ENCODE results near the gene ZNF598. TPM values are rescaled to one million over a fixed set of nuclear protein-coding genes. Genes with fewer than 3 reads are reported as not detected.

Gene ZNF598
- total and polyA plus RNA-seq, 10 of the 15 experiments (the other 5 are each of a cell fraction or from before 2014, with no cell fraction given) = 0.08 to 74.0 (median 14.4) TPM

- TF ChIP-seq CEBPZ (IDR thresholded peaks at IDR 0.05; ENCODE audit: low read depth, low read length) = no peak
- TF ChIP-seq FOS (IDR thresholded peaks at IDR 0.05; ENCODE audit: borderline replicate concordance, extremely low read depth, insufficient read length) = no peak
- TF ChIP-seq CHD1 (IDR thresholded peaks at IDR 0.05; ENCODE audit: low read depth, low read length) = no peak
- TF ChIP-seq CBFB (IDR thresholded peaks at IDR 0.05; ENCODE audit: low read depth) = no peak
- TF ChIP-seq E2F8 (IDR thresholded peaks at IDR 0.05; ENCODE audit: low read depth, partially characterized antibody) = no peak
Measured at GRCh38 chr16:2053211-2053610, 43.6 kb upstream of the ZNF598 start (continued).

GRCh38 chr16:2048116-2048543 lies 38.5 kb upstream of the ZNF598 start:
- BruUV-seq (replicated peaks) = TSS peak; percentile 78
- peaks cover 0 to 3% of the 10 kb centered on the region in 2 experiments; a peak in 2 of 4 replicates for H3K36me3 ChIP-seq (ENCODE audit: control insufficient read depth in 2 of 2, insufficient read depth in 2 of 2, low read length in 1 of 2)
- ChIA-PET CTCF (interaction anchor here (1.3 to 2.8 kb wide), 3 partner anchors 26 to 92 kb away, joined by 6 to 16 read pairs (median 8); no protein-coding TSS in a partner anchor), POLR2A (interaction anchor here (0.7 to 1.3 kb wide), 6 partner anchors 9 to 167 kb away, joined by 3 to 13 read pairs (median 4); partner anchors contain the start of genes PGP, TBL3 and TRAF7), RAD21 (ENCODE audit: unreplicated experiment) (interaction anchor here (1.2 to 2.1 kb wide), 4 partner anchors 25 to 459 kb away, joined by 3 to 9 read pairs (median 4); partner anchors contain the start of gene TRAF7), SMC1A (ENCODE audit: uncharacterized antibody, unreplicated experiment) (interaction anchor here (1.3 kb wide), 1 partner anchor 93 kb away, joined by 3 read pairs; no protein-coding TSS in a partner anchor)
- peak overlapping the region; percentile 22 for H3K27ac ChIP-seq (ENCODE audit: control insufficient read depth, insufficient read depth)
- FAIRE-seq = no peak
- no peak for DNase-seq (ENCODE audit: low read depth, low spot score)
- no peaks in the 10 kb centered on the region for H4K20me1 ChIP-seq (ENCODE audit: control insufficient read depth, insufficient read depth)
- H3K4me3 ChIP-seq = peak overlapping the region; percentile 97
- ATAC-seq = peak; percentile 29
- in situ Hi-C loops (cut with MboI) = no loop called here
- intact Hi-C loops (cut with micrococcal nuclease; ENCODE audit: unreplicated experiment) = no loop called here
- peak overlapping the region; percentile 89 for H2AFZ ChIP-seq (ENCODE audit: control insufficient read depth, low read depth, low read length)
- no peaks in the 10 kb centered on the region for H3K9me3 ChIP-seq (replicated peaks; ENCODE audit: control insufficient read depth, insufficient read depth, low read length)
- H3K9ac ChIP-seq (ENCODE audit: control insufficient read depth, insufficient read depth, low read length) = peak overlapping the region; percentile 76
- no peaks in the 10 kb centered on the region for H3K27me3 ChIP-seq (replicated peaks in 1 of 2; ENCODE audit: control insufficient read depth in 2 of 2, insufficient read depth in 2 of 2, low read length in 1 of 2)
- peaks cover 21% of the 10 kb centered on the region for H3K4me1 ChIP-seq (ENCODE audit: control insufficient read depth, insufficient read depth, low read length)
- peaks cover 16% of the 10 kb centered on the region for H3K79me2 ChIP-seq (ENCODE audit: control insufficient read depth, insufficient read depth, low read length)
- peak overlapping the region; percentile 98 for H3K4me2 ChIP-seq (ENCODE audit: control insufficient read depth, insufficient read depth)
- WGBS (ENCODE audit: insufficient coverage, insufficient replicate concordance, low lambda C conversion rate, missing lambda C conversion rate) = 5% methylated on average over 22 of the region's 30 CpGs
- TF ChIP-seq NKRF (conservative IDR thresholded peaks at IDR 0.05) (peak; percentile 9; the same call in 1 of the 2 replicates), MTA3 (IDR thresholded peaks at IDR 0.05; ENCODE audit: borderline replicate concordance, low read length) (no peak), KAT2A (conservative IDR thresholded peaks at IDR 0.05; ENCODE audit: control insufficient read depth, low read depth, low read length) (no peak), ATF7 (IDR thresholded peaks at IDR 0.05; ENCODE audit: low read depth) (no peak), KLF5 (IDR thresholded peaks at IDR 0.05; ENCODE audit: partially characterized antibody) (peak; percentile 12)
